AG04450 (cell line): ENCODE data around the gene SAMD4A. TPM values are rescaled to one million over a fixed set of nuclear protein-coding genes. Genes with fewer than 3 reads are reported as not detected.
A peak's percentile ranks its signal among the peaks of the same experiment; 100 is the strongest.

ENCODE experiments used
- CTCF ChIA-PET: fragments of 300-600, 350-600 bp; formaldehyde crosslinking; extraction: SDS; loops from one replicate; lab custom pipeline; 2022; ENCODE audit warnings: antibody characterized with exemption, inconsistent platforms; lab: Charles Lee
- POLR2A ChIA-PET: fragments of 350-600 bp; formaldehyde crosslinking; extraction: SDS; loops from one replicate; lab custom pipeline; 2021; ENCODE audit warnings: antibody characterized with exemption, inconsistent platforms; lab: Yijun Ruan, JAX
- DNase-seq: peaks from one replicate; pipeline ENCODE4 v3.0.0-alpha.2; 2011; ENCODE audit warnings: low read depth, low spot score
- H3K27ac ChIP-seq: one replicate; pipeline ENCODE4 v1.5.1; 2012; ENCODE audit warnings: low read depth, low read length, control low read depth
- H3K27me3 ChIP-seq: one replicate; pipeline ENCODE4 v1.6.0; 2012; ENCODE audit warnings: low read length; ENCODE audit not compliant: control insufficient read depth, insufficient read depth
- H3K4me3 ChIP-seq: 2 replicates; pipeline ENCODE4 v1.5.1; 2011; ENCODE audit warnings: mild to moderate bottlenecking, low read depth, low read length, control low read depth
- H3K9me3 ChIP-seq: 2 replicates; pipeline ENCODE4 v1.5.1; 2012; ENCODE audit warnings: low read length; ENCODE audit not compliant: control insufficient read depth, insufficient read depth
- polyA plus RNA-seq: library from polyadenylated mRNA; depleted of rRNA; stranded (reverse); fragments of >200 nt; gene quantifications from 2 replicates; pipeline ENCODE4 v1.2.3, GENCODE V29; 2011
- TF ChIP-seq, protein P1 (sequence below): IDR thresholded peaks from 2 replicates; pipeline ENCODE4 v1.5.1; 2011; ENCODE audit warnings: low read depth, low read length, control low read depth, inconsistent platforms

SAMD4A gene
- polyA plus RNA-seq, 1 experiment = 12.7 TPM

DNA sequence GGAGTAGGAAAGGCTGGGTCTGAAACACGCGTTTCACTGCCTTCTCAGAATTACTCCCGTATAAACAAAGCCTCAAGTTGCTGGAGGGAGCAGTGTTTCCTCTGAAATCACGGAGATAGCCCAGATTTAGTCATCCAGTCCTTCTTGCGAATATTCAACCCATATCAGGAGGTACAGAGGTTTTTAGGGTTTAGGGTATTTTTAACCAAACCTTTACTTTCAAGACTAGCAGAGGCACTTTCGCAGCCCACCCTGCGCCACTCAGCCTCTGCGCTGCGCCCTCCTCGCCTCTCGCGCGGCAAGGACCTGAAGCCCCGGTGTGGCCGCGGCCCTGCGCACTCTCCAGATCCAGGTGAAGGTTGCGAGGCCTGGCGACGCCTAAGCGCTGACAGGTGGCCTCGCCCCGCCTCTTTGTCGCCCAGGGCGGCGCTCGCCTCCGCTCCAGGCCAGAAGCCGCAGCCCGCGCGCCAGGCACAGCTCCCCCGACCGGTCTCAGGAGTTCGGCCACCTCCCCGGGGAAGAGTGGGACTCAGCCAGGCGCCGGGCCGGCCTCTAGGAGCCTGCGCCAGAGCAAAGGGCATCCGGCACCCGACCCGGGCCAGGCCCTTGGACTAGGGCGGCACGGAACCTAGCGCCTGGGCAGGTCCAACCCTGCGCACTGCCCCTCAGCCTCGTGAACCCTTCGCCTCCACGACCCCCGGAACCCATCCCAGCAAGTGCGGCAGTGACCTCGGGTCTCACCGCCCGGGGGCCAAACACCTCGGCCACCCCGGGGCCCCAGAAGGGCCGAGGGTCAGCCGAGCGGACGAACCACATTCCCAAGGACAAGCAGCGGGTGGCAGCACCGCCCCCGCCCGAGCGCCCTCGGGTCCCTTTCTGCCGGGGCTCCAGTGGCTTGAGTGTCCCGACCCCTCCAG is 1.8 kb upstream of the SAMD4A start:
- no peaks in the 10 kb centered on the region for H3K27me3 ChIP-seq
- peak; percentile 57 for DNase-seq
- ChIA-PET POLR2A (interaction anchor here (0.6 to 4.3 kb wide), 20 partner anchors 11 to 240 kb away, joined by 3 to 61 read pairs (median 6); partner anchors contain the start of gene CGRRF1), CTCF (interaction anchor here (0.8 to 8.5 kb wide), 37 partner anchors 9 to 416 kb away, joined by 3 to 186 read pairs (median 6); no protein-coding TSS in a partner anchor)
- no peaks in the 10 kb centered on the region; the same call in 1 of the 2 replicates for H3K9me3 ChIP-seq
- peak overlapping the region; percentile 96 for H3K27ac ChIP-seq
- TF ChIP-seq, protein P1, sequence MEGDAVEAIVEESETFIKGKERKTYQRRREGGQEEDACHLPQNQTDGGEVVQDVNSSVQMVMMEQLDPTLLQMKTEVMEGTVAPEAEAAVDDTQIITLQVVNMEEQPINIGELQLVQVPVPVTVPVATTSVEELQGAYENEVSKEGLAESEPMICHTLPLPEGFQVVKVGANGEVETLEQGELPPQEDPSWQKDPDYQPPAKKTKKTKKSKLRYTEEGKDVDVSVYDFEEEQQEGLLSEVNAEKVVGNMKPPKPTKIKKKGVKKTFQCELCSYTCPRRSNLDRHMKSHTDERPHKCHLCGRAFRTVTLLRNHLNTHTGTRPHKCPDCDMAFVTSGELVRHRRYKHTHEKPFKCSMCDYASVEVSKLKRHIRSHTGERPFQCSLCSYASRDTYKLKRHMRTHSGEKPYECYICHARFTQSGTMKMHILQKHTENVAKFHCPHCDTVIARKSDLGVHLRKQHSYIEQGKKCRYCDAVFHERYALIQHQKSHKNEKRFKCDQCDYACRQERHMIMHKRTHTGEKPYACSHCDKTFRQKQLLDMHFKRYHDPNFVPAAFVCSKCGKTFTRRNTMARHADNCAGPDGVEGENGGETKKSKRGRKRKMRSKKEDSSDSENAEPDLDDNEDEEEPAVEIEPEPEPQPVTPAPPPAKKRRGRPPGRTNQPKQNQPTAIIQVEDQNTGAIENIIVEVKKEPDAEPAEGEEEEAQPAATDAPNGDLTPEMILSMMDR = no peak; the same call in 1 of the 2 replicates
- H3K4me3 ChIP-seq = peak overlapping the region; percentile 80

DNA sequence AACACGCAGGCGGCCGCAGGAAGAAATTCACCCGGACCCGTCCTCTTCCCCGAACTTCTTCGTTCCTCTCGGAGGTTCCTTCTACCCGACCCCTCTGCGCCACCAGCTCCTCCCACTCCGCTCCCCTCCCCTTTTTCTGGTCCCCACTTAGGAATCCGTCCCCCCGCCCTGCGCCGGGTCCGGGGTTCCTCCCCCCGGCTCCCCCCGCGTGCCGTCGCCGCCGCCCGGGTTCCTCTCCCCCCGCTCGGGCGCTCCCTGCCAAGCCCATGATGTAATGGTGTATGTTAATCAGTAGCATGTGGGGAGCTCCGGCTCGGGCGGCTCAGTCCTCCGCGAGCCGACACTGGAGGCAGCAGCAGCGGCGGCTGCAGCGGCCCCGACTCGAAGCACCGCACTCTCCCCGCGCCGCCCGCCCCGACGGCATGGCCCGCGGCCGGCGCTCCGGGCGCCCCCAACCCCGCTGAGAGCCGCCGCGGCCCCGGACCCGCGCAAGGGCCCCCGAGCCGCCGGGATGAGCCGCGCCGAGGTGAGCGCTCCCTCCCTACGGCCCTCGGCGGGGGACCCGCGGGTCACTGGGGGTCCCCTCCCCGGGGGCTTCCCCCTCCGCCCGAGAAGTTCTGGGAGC is 1.0 kb upstream of the SAMD4A start:
- no peaks in the 10 kb centered on the region; the same call in 1 of the 2 replicates for H3K9me3 ChIP-seq
- DNase-seq = peak; percentile 78
- ChIA-PET POLR2A (interaction anchor here (0.6 to 4.3 kb wide), 23 partner anchors 10 to 239 kb away, joined by 3 to 61 read pairs (median 5); partner anchors contain the start of gene CGRRF1), CTCF (interaction anchor here (0.9 to 8.5 kb wide), 4 partner anchors 33 to 209 kb away, joined by 3 to 186 read pairs (median 53); no protein-coding TSS in a partner anchor)
- TF ChIP-seq, protein P1 = no peak; the same call in 1 of the 2 replicates
- no peaks in the 10 kb centered on the region for H3K27me3 ChIP-seq
- peak overlapping the region; percentile 80 for H3K4me3 ChIP-seq
- H3K27ac ChIP-seq = peak overlapping the region; percentile 96

DNA sequence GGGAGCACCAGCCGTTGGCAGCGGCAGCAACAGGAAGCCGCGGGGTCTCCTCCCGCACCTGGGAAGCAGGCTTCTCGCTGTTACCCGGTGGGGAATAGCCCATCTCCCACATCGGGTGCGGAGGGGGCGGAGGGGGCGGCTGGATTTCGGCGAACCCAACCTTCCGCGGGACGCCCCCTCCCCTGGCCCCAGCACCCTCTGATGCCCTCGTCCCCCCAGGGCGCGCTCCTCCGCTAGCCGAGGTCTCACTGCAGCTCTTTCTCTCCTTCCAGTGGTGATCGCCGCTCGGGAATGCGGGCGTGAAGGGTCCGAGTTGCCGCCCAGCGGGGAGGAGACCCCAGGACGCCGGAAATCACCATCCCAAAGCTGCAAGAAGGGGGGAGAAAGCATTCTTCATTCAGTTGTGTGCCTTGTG is 303 bp downstream of the SAMD4A start:
- TF ChIP-seq, protein P1 = no peak
- POLR2A ChIA-PET = interaction anchor here (0.6 to 4.3 kb wide), 15 partner anchors 34 to 206 kb away, joined by 3 to 61 read pairs (median 6); partner anchors contain the start of gene CGRRF1

GRCh38 chr14:54567639-54568561 is 972 bp downstream of the SAMD4A start:
- no peak for DNase-seq
- ChIA-PET CTCF (interaction anchor here (0.6 to 8.5 kb wide), 6 partner anchors 9 to 238 kb away, joined by 3 to 186 read pairs (median 6); no protein-coding TSS in a partner anchor), POLR2A (interaction anchor here (0.6 to 4.3 kb wide), 9 partner anchors 33 to 205 kb away, joined by 3 to 61 read pairs (median 6); no protein-coding TSS in a partner anchor)
- TF ChIP-seq, protein P1 = no peak
- H3K4me3 ChIP-seq = peak overlapping the region; percentile 80
- H3K9me3 ChIP-seq = peaks cover 3% of the 10 kb centered on the region
- H3K27ac ChIP-seq = peak overlapping the region; percentile 77
- no peaks in the 10 kb centered on the region for H3K27me3 ChIP-seq

More for the DNA sequence above, 303 bp downstream of the SAMD4A start:
- peak overlapping the region; percentile 80 for H3K4me3 ChIP-seq
- DNase-seq = no peak
- H3K9me3 ChIP-seq = peaks cover 1% of the 10 kb centered on the region
- H3K27ac ChIP-seq = peak overlapping the region; percentile 77
- CTCF ChIA-PET = interaction anchor here (0.7 to 8.5 kb wide), 10 partner anchors 10 to 586 kb away, joined by 3 to 186 read pairs (median 3); no protein-coding TSS in a partner anchor
- H3K27me3 ChIP-seq = no peaks in the 10 kb centered on the region
